ENCODE data around the gene RARS1. TPM values are rescaled to one million over a fixed set of nuclear protein-coding genes. Genes with fewer than 3 reads are reported as not detected.
A peak's percentile ranks its signal among the peaks of the same experiment; 100 is the strongest.

RARS1 gene
- polyA plus RNA-seq, 3 donors, result 16.1 to 27.0 (median 23.2) TPM

GRCh38 chr5:168528521-168529373, 42.5 kb downstream of the RARS1 start, which contains the start of gene FBLL1:
Gene FBLL1, plus strand, starts transcription at chr5:168529305. Its CDS starts 200 bp downstream, at chr5:168529505.
- Histone ChIP-seq H3K9me3 (replicated peaks in 1 of 2; ENCODE audit: control insufficient read depth in 1 of 2, insufficient read depth in 1 of 2, low read length in 2 of 2) (peaks cover 11 to 19% of the 10 kb centered on the region in 2 donors), H3K79me2 (ENCODE audit: insufficient read depth, low read length) (no peaks in the 10 kb centered on the region), H3K4me3 (replicated peaks in 1 of 3; ENCODE audit: low read depth in 2 of 3, low read length in 3 of 3) (peak within 1 kb of the TSS in 1 of 3 experiments; percentile 40), H4K20me1 (ENCODE audit: insufficient read depth, low read length) (no peaks in the 10 kb centered on the region), H3K4me1 (ENCODE audit: control insufficient read depth in 1 of 2, insufficient read depth in 2 of 2, low read length in 2 of 2) (no peaks in the 10 kb centered on the region), H3K9ac (ENCODE audit: insufficient read depth, low read length, poor library complexity, severe bottlenecking) (no peak within 1 kb of the TSS), H3K36me3 (replicated peaks in 1 of 2; ENCODE audit: control insufficient read depth in 1 of 2, insufficient read depth in 2 of 2, low read length in 2 of 2) (peaks cover 0 to 6% of the 10 kb centered on the region in 2 donors), H3K27me3 (ENCODE audit: control insufficient read depth in 2 of 2, insufficient read depth in 2 of 2, low read length in 2 of 2) (peaks cover 31 to 40% of the 10 kb centered on the region in 2 donors), H2AFZ (ENCODE audit: insufficient read depth, low read depth, low read length, poor library complexity, severe bottlenecking) (no peak within 1 kb of the TSS), H3K4me2 (replicated peaks; ENCODE audit: extremely low read depth, low read length, poor library complexity, severe bottlenecking) (peak within 1 kb of the TSS; percentile 46), H3K27ac (ENCODE audit: low read depth in 1 of 2, low read length in 2 of 2) (no peak within 1 kb of the TSS)
- no peak for DNase-seq
- Mint-ChIP-seq H3K4me1 (peaks cover 10% of the 10 kb centered on the region), H3K27me3 (ENCODE audit: low read depth in 3 of 3) (peaks cover 40 to 53% (median 50%) of the 10 kb centered on the region in 3 donors), H3K9me3 (peaks cover 7 to 20% (median 16%) of the 10 kb centered on the region in 7 donors), H3K36me3 (peaks cover 0 to 22% of the 10 kb centered on the region in 2 donors), H3K27ac (no peak within 1 kb of the TSS), H3K4me3 (peak within 1 kb of the TSS; percentile 27 to 84)
- intact Hi-C loops (cut with micrococcal nuclease), result no loop called here
- no peak for TF ChIP-seq CTCF (IDR thresholded peaks at IDR 0.05)
- WGBS (ENCODE audit: insufficient coverage), result 15% methylated on average over 31 of the region's 38 CpGs

- Mint-ChIP-seq H3K4me3 (peak overlapping the region; percentile 27 to 84), H3K9me3 (peaks cover 7 to 20% (median 16%) of the 10 kb centered on the region in 7 donors), H3K36me3 (peaks cover 0 to 15% of the 10 kb centered on the region in 2 donors), H3K4me1 (peaks cover 10% of the 10 kb centered on the region), H3K27me3 (ENCODE audit: low read depth in 3 of 3) (peaks cover 40 to 53% (median 50%) of the 10 kb centered on the region in 3 donors), H3K27ac (no peak overlapping the region)
- H3K4me2 ChIP-seq (replicated peaks; ENCODE audit: extremely low read depth, low read length, poor library complexity, severe bottlenecking), result peak overlapping the region; percentile 46
- no peak for DNase-seq
- 15% methylated on average over 118 of the region's 125 CpGs for WGBS (ENCODE audit: insufficient coverage)
- H3K27me3 ChIP-seq (ENCODE audit: control insufficient read depth in 2 of 2, insufficient read depth in 2 of 2, low read length in 2 of 2), result peaks cover 31 to 40% of the 10 kb centered on the region in 2 donors
- no peak for TF ChIP-seq CTCF (IDR thresholded peaks at IDR 0.05)
- intact Hi-C loops (cut with micrococcal nuclease), result no loop called here
- H3K36me3 ChIP-seq (replicated peaks in 1 of 2; ENCODE audit: control insufficient read depth in 1 of 2, insufficient read depth in 2 of 2, low read length in 2 of 2), result peaks cover 0 to 6% of the 10 kb centered on the region in 2 donors
- no peaks in the 10 kb centered on the region for H3K79me2 ChIP-seq (ENCODE audit: insufficient read depth, low read length)
- no peaks in the 10 kb centered on the region for H4K20me1 ChIP-seq (ENCODE audit: insufficient read depth, low read length)
- H3K9me3 ChIP-seq (replicated peaks in 1 of 2; ENCODE audit: control insufficient read depth in 1 of 2, insufficient read depth in 1 of 2, low read length in 2 of 2), result peaks cover 11 to 19% of the 10 kb centered on the region in 2 donors
- H3K4me3 ChIP-seq (replicated peaks in 1 of 3; ENCODE audit: low read depth in 2 of 3, low read length in 3 of 3), result no peak overlapping the region
- H3K4me1 ChIP-seq (ENCODE audit: control insufficient read depth in 1 of 2, insufficient read depth in 2 of 2, low read length in 2 of 2), result no peaks in the 10 kb centered on the region
- H3K9ac ChIP-seq (ENCODE audit: insufficient read depth, low read length, poor library complexity, severe bottlenecking), result no peak overlapping the region
- H3K27ac ChIP-seq (ENCODE audit: low read depth in 1 of 2, low read length in 2 of 2), result no peak overlapping the region
- H2AFZ ChIP-seq (ENCODE audit: insufficient read depth, low read depth, low read length, poor library complexity, severe bottlenecking), result no peak overlapping the region
Observed at GRCh38 chr5:168529374-168530234, 43.3 kb downstream of the RARS1 start.

All from CD14-positive monocyte (primary cell).